ENCODE results near the gene ADD2. TPM values are rescaled to one million over a fixed set of nuclear protein-coding genes. Genes with fewer than 3 reads are reported as not detected.

The ADD2 gene
- total RNA-seq, 2 donors from 2014 or later = 0.41 to 1.6 TPM

GRCh38 chr2:70663411-70663810, 104.6 kb downstream of the ADD2 start:
- H3K9me3 ChIP-seq = no peaks in the 10 kb centered on the region
- no peak overlapping the region for H3K4me3 ChIP-seq
- no peaks in the 10 kb centered on the region for H3K4me1 ChIP-seq (ENCODE audit: control insufficient read depth in 1 of 2, low read depth in 2 of 2)
- ATAC-seq (ENCODE audit: insufficient number of reproducible peaks, low FRiP score, low read depth) = no peak
- DNase-seq (ENCODE audit: low spot score) = no peak
- no peaks in the 10 kb centered on the region for H3K27me3 ChIP-seq (replicated peaks; ENCODE audit: insufficient read depth)
- no peak for TF ChIP-seq CTCF (IDR thresholded peaks at IDR 0.05)
- no peak overlapping the region for H3K27ac ChIP-seq
- H3K36me3 ChIP-seq = no peaks in the 10 kb centered on the region

GRCh38 chr2:70659551-70659950, 108.4 kb downstream of the ADD2 start:
- Histone ChIP-seq H3K27ac (no peak overlapping the region), H3K4me1 (ENCODE audit: control insufficient read depth in 1 of 2, low read depth in 2 of 2) (no peaks in the 10 kb centered on the region), H3K27me3 (replicated peaks; ENCODE audit: insufficient read depth) (no peaks in the 10 kb centered on the region), H3K4me3 (no peak overlapping the region), H3K36me3 (no peaks in the 10 kb centered on the region), H3K9me3 (no peaks in the 10 kb centered on the region)
- ATAC-seq (ENCODE audit: insufficient number of reproducible peaks, low FRiP score, low read depth) = no peak
- DNase-seq (ENCODE audit: low spot score) = no peak
- TF ChIP-seq CTCF (IDR thresholded peaks at IDR 0.05) = no peak

GRCh38 chr2:70658476-70658875, 109.5 kb downstream of the ADD2 start:
- no peak overlapping the region for H3K27ac ChIP-seq
- no peaks in the 10 kb centered on the region for H3K27me3 ChIP-seq (replicated peaks; ENCODE audit: insufficient read depth)
- no peak for DNase-seq (ENCODE audit: low spot score)
- H3K4me3 ChIP-seq = no peak overlapping the region
- H3K36me3 ChIP-seq = no peaks in the 10 kb centered on the region
- no peak for TF ChIP-seq CTCF (IDR thresholded peaks at IDR 0.05)
- no peak for ATAC-seq (ENCODE audit: insufficient number of reproducible peaks, low FRiP score, low read depth)
- H3K4me1 ChIP-seq (ENCODE audit: control insufficient read depth in 1 of 2, low read depth in 2 of 2) = no peaks in the 10 kb centered on the region
- no peaks in the 10 kb centered on the region for H3K9me3 ChIP-seq

DNA sequence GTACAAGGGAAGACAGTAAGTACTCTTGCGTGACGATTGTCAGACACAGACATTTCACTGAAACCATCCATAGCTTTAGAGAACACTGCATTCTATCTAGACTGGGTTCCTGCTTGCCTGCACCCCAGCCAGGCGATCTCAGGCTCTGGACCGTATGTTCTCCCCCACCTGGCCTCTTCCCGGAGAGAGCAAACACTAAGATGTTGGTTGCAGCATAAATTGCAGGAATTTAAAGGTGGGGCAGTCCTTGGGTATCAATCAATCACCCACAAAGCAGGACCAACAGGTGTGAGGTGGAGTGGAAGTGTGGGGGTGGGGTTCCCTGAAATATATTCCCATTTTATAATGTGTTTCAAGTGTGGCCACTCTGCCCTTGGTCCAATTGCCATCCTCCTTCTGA, 110.8 kb downstream of the ADD2 start:
- DNase-seq (ENCODE audit: low spot score) (no peak), ATAC-seq (ENCODE audit: insufficient number of reproducible peaks, low FRiP score, low read depth) (no peak)
- Histone ChIP-seq H3K9me3 (no peaks in the 10 kb centered on the region), H3K4me3 (no peak overlapping the region), H3K4me1 (ENCODE audit: control insufficient read depth in 1 of 2, low read depth in 2 of 2) (no peaks in the 10 kb centered on the region), H3K36me3 (no peaks in the 10 kb centered on the region), H3K27ac (no peak overlapping the region), H3K27me3 (replicated peaks; ENCODE audit: insufficient read depth) (no peaks in the 10 kb centered on the region)
- no peak for TF ChIP-seq CTCF (IDR thresholded peaks at IDR 0.05)

- no peaks in the 10 kb centered on the region for H3K36me3 ChIP-seq
- H3K27ac ChIP-seq = no peak overlapping the region
- ATAC-seq (ENCODE audit: insufficient number of reproducible peaks, low FRiP score, low read depth) (no peak), DNase-seq (ENCODE audit: low spot score) (no peak)
- no peak for TF ChIP-seq CTCF (IDR thresholded peaks at IDR 0.05)
- no peaks in the 10 kb centered on the region for H3K9me3 ChIP-seq
- H3K4me3 ChIP-seq = no peak overlapping the region
- no peaks in the 10 kb centered on the region for H3K27me3 ChIP-seq (replicated peaks; ENCODE audit: insufficient read depth)
- no peaks in the 10 kb centered on the region for H3K4me1 ChIP-seq (ENCODE audit: control insufficient read depth in 1 of 2, low read depth in 2 of 2)
Measured at GRCh38 chr2:70656421-70657010, 111.5 kb downstream of the ADD2 start.

All from thoracic aorta (tissue), 2 donors.